NT2/D1 (cell line): ENCODE measurements around the gene C5orf46.

Source experiments
- SUZ12 ChIP-seq: IDR thresholded peaks from 2 replicates; pipeline ENCODE4 v1.6.1; 2011; ENCODE audit not compliant: insufficient read length, insufficient read depth; ENCODE audit errors: extremely low read depth
- YY1 ChIP-seq: IDR thresholded peaks from 2 replicates; pipeline ENCODE4 v1.6.1; 2011; ENCODE audit not compliant: insufficient read length, insufficient read depth
- ZNF274 ChIP-seq: IDR thresholded peaks from 2 replicates; pipeline ENCODE4 v1.6.1; 2011; ENCODE audit warnings: mild to moderate bottlenecking, low read depth, low read length

GRCh38 chr5:147876141-147876540, 30.2 kb downstream of the C5orf46 start:
- TF ChIP-seq ZNF274 (no peak), YY1 (no peak), SUZ12 (no peak)
